ENCODE data around the gene CACNA1S. TPM values are rescaled to one million over a fixed set of nuclear protein-coding genes. Genes with fewer than 3 reads are reported as not detected.

The CACNA1S gene
- polyA plus RNA-seq, 1 of the 3 experiments (the other 2 are of a cell fraction) = not detected

GRCh38 chr1:201022820-201023516, 89.3 kb downstream of the CACNA1S start:
- H3K9me3 ChIP-seq = no peaks in the 10 kb centered on the region
- no peaks in the 10 kb centered on the region for H3K36me3 ChIP-seq (replicated peaks in 1 of 2; ENCODE audit: control insufficient read depth in 1 of 2, insufficient read depth in 2 of 2, low read length in 1 of 2)
- H3K79me2 ChIP-seq (ENCODE audit: insufficient read depth) = no peaks in the 10 kb centered on the region; the same call in 1 of the 2 replicates
- peak overlapping the region; percentile 84 for H3K4me2 ChIP-seq
- peak overlapping the region; percentile 63; the same call in 1 of the 2 replicates for H2AFZ ChIP-seq (ENCODE audit: low read depth)
- H3K9me2 ChIP-seq = no peaks in the 10 kb centered on the region
- peak; percentile 17; the same call in 1 of the 2 replicates for TF ChIP-seq CTCF (IDR thresholded peaks at IDR 0.05)
- no peak for TF ChIP-seq NFIC (IDR thresholded peaks at IDR 0.05; ENCODE audit: borderline replicate concordance)
- ChIA-PET CTCF (interaction anchor here (1.0 to 8.9 kb wide), 8 partner anchors 9 to 51 kb away, joined by 3 to 92 read pairs (median 4); no protein-coding TSS in a partner anchor), POLR2A (no interaction called here)
- DNase-seq = peak; percentile 54
- H3K4me3 ChIP-seq (ENCODE audit: low read depth in 2 of 2, low read length in 1 of 2) = peak overlapping the region; percentile 51 to 58
- no peaks in the 10 kb centered on the region for H3K27me3 ChIP-seq (ENCODE audit: insufficient read depth)
- H3F3A ChIP-seq (replicated peaks; ENCODE audit: insufficient read depth) = no peaks in the 10 kb centered on the region
- WGBS (ENCODE audit: low lambda C conversion rate) = 25% methylated on average over 33 of the region's 56 CpGs
- peak overlapping the region; percentile 42; the same call in 1 of the 2 replicates for H3K9ac ChIP-seq
- H3K4me1 ChIP-seq (ENCODE audit: control insufficient read depth in 1 of 2, insufficient read depth in 2 of 2, low read depth in 1 of 2, low read length in 1 of 2) = peaks cover 5 to 8% of the 10 kb centered on the region in 2 experiments; a peak in 1 of 4 replicates
- no peak overlapping the region for H3K27ac ChIP-seq (ENCODE audit: low read depth in 2 of 2, low read length in 1 of 2)
- no peaks in the 10 kb centered on the region for H4K20me1 ChIP-seq (ENCODE audit: insufficient read depth)

GRCh38 chr1:201022493-201022819, 89.8 kb downstream of the CACNA1S start:
- Histone ChIP-seq H3K4me3 (ENCODE audit: low read depth in 2 of 2, low read length in 1 of 2) (peak overlapping the region in 1 of 2 experiments; percentile 58; a peak in 2 of 4 replicates), H3K9me2 (no peaks in the 10 kb centered on the region), H3K9me3 (no peaks in the 10 kb centered on the region), H3K27me3 (ENCODE audit: insufficient read depth) (no peaks in the 10 kb centered on the region), H3K4me2 (peak overlapping the region; percentile 84), H3K9ac (no peak overlapping the region), H3K27ac (ENCODE audit: low read depth in 2 of 2, low read length in 1 of 2) (no peak overlapping the region), H3K4me1 (ENCODE audit: control insufficient read depth in 1 of 2, insufficient read depth in 2 of 2, low read depth in 1 of 2, low read length in 1 of 2) (peaks cover 5 to 13% of the 10 kb centered on the region in 2 experiments; a peak in 1 of 4 replicates), H4K20me1 (ENCODE audit: insufficient read depth) (no peaks in the 10 kb centered on the region), H3K36me3 (replicated peaks in 1 of 2; ENCODE audit: control insufficient read depth in 1 of 2, insufficient read depth in 2 of 2, low read length in 1 of 2) (no peaks in the 10 kb centered on the region), H2AFZ (ENCODE audit: low read depth) (no peak overlapping the region), H3F3A (replicated peaks; ENCODE audit: insufficient read depth) (no peaks in the 10 kb centered on the region), H3K79me2 (ENCODE audit: insufficient read depth) (no peaks in the 10 kb centered on the region; the same call in 1 of the 2 replicates)
- no peak for DNase-seq
- TF ChIP-seq ELF1 (IDR thresholded peaks at IDR 0.05) = no peak
- POLR2A ChIA-PET = no interaction called here
- WGBS (ENCODE audit: low lambda C conversion rate) = 100% methylated on average over 2 of the region's 2 CpGs
- CTCF ChIA-PET = interaction anchor here (0.6 to 8.9 kb wide), 9 partner anchors 8 to 618 kb away, joined by 3 to 92 read pairs (median 3); no protein-coding TSS in a partner anchor

- H3K4me3 ChIP-seq (ENCODE audit: low read depth in 2 of 2, low read length in 1 of 2) = no peak overlapping the region
- H3K9ac ChIP-seq = no peak overlapping the region
- H3K79me2 ChIP-seq (ENCODE audit: insufficient read depth) = no peaks in the 10 kb centered on the region; the same call in 1 of the 2 replicates
- CTCF ChIA-PET = interaction anchor here (0.6 to 8.9 kb wide), 13 partner anchors 8 to 618 kb away, joined by 3 to 92 read pairs (median 3); no protein-coding TSS in a partner anchor
- H3K9me3 ChIP-seq = no peaks in the 10 kb centered on the region
- whole genome bisulfite sequencing (ENCODE audit: low lambda C conversion rate) = 78% methylated on average over 4 of the region's 7 CpGs
- no peaks in the 10 kb centered on the region for H3K27me3 ChIP-seq (ENCODE audit: insufficient read depth)
- DNase-seq = no peak
- no peak overlapping the region for H3K27ac ChIP-seq (ENCODE audit: low read depth in 2 of 2, low read length in 1 of 2)
- H3K4me2 ChIP-seq = no peak overlapping the region
- H3K4me1 ChIP-seq (ENCODE audit: control insufficient read depth in 1 of 2, insufficient read depth in 2 of 2, low read depth in 1 of 2, low read length in 1 of 2) = peaks cover 6 to 19% of the 10 kb centered on the region in 2 experiments; a peak in 1 of 4 replicates
- no peaks in the 10 kb centered on the region for H3F3A ChIP-seq (replicated peaks; ENCODE audit: insufficient read depth)
- no peaks in the 10 kb centered on the region for H4K20me1 ChIP-seq (ENCODE audit: insufficient read depth)
- POLR2A ChIA-PET = no interaction called here
- no peak overlapping the region for H2AFZ ChIP-seq (ENCODE audit: low read depth)
- no peaks in the 10 kb centered on the region for H3K36me3 ChIP-seq (replicated peaks in 1 of 2; ENCODE audit: control insufficient read depth in 1 of 2, insufficient read depth in 2 of 2, low read length in 1 of 2)
- H3K9me2 ChIP-seq = no peaks in the 10 kb centered on the region
- TF ChIP-seq TCF12 (IDR thresholded peaks at IDR 0.05) (no peak), CTCF (IDR thresholded peaks at IDR 0.05) (no peak), TAF1 (IDR thresholded peaks at IDR 0.05; ENCODE audit: borderline replicate concordance, low read depth, low read length) (no peak), REST (IDR thresholded peaks at IDR 0.05; ENCODE audit: low read depth, low read length) (no peak), USF2 (IDR thresholded peaks at IDR 0.05; ENCODE audit: borderline replicate concordance, low read depth, low read length) (no peak)
Observed at GRCh38 chr1:201021630-201022492, 90.4 kb downstream of the CACNA1S start.

All from SK-N-SH (cell line).